A549 treated with CpdA at 1 μM for 4 hours (cell line): ENCODE data around the gene MLNR. TPM values are rescaled to one million over a fixed set of nuclear protein-coding genes. Genes with fewer than 3 reads are reported as not detected.

Experiments
- total RNA-seq: library from RNA; stranded (reverse); fragments of 200-300 nt; extraction: Qiagen RNA extraction; gene quantifications from 5 replicates; pipeline ENCODE4 v1.2.3, GENCODE V29; 2022; ENCODE audit warnings: low read depth

Gene MLNR, protein sequence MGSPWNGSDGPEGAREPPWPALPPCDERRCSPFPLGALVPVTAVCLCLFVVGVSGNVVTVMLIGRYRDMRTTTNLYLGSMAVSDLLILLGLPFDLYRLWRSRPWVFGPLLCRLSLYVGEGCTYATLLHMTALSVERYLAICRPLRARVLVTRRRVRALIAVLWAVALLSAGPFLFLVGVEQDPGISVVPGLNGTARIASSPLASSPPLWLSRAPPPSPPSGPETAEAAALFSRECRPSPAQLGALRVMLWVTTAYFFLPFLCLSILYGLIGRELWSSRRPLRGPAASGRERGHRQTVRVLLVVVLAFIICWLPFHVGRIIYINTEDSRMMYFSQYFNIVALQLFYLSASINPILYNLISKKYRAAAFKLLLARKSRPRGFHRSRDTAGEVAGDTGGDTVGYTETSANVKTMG
- 0.21 to 0.70 TPM (median 0.23 TPM) in 5 replicates for total RNA-seq

GRCh38 chr13:49220036-49220855 lies at the start of gene MLNR:
MLNR (plus strand) TSS chr13:49220338; CDS start chr13:49220338, 0 bp downstream.

GRCh38 chr13:49247643-49248621 lies 27.8 kb downstream of the MLNR start, which contains the start of gene CDADC1:
CDADC1 (plus strand) TSS chr13:49247925; CDS start chr13:49248038, 113 bp downstream.

Other genes starting within 250 kb of the MLNR start
- gene FNDC3A, start 244.4 kb upstream of the MLNR start, total RNA-seq = 15.2 to 24.2 TPM (median 17.7 TPM) in 5 replicates
- gene CDADC1, start 27.6 kb downstream of the MLNR start, total RNA-seq = 6.2 to 9.0 TPM (median 8.2 TPM) in 5 replicates
- gene CAB39L, start 223.7 kb downstream of the MLNR start, total RNA-seq = 2.0 to 2.4 TPM (median 2.2 TPM) in 5 replicates
- 1.6 to 2.1 TPM (median 1.9 TPM) in 5 replicates for gene SETDB2, start 223.9 kb downstream of the MLNR start, total RNA-seq